AG09309 (cell line): Measurements from ENCODE around the gene GPHN.

ENCODE experiments used
- DNase-seq: peaks from one replicate; pipeline ENCODE4 v3.0.0-alpha.2; 2010; ENCODE audit warnings: low read depth
- H3K4me3 ChIP-seq: 2 replicates; pipeline ENCODE4 v1.5.1; 2011; ENCODE audit warnings: mild to moderate bottlenecking, low read depth, low read length, moderate library complexity; ENCODE audit not compliant: control insufficient read depth
- TF ChIP-seq, protein P1 (sequence below): IDR thresholded peaks from 2 replicates; pipeline ENCODE4 v1.5.1; 2011; ENCODE audit warnings: mild to moderate bottlenecking, low read depth, low read length, inconsistent platforms; ENCODE audit not compliant: insufficient read depth, control insufficient read depth; ENCODE audit errors: missing control alignments

GPHN gene

DNA sequence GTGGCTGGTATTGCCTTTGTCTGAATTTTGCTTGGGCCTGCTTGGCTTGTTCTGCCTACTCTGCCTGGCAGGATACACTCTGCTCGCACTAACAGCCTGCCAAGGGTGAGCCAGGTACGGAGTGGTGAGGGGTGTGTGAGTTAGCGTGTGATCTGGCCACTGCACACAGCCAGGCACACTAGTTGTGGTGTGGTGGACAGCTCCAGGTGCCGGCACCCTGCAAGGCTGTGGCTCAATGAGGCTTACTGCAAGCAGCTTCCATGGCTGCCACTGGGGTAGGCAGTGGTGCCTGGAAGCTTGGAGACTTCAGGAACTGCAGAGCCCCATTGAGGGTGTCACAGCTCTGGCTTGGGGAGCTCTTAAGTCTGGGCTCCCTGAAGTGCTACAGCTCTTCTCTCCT is 87.4 kb downstream of the GPHN start:
- no peak overlapping the region for H3K4me3 ChIP-seq
- TF ChIP-seq, protein P1, sequence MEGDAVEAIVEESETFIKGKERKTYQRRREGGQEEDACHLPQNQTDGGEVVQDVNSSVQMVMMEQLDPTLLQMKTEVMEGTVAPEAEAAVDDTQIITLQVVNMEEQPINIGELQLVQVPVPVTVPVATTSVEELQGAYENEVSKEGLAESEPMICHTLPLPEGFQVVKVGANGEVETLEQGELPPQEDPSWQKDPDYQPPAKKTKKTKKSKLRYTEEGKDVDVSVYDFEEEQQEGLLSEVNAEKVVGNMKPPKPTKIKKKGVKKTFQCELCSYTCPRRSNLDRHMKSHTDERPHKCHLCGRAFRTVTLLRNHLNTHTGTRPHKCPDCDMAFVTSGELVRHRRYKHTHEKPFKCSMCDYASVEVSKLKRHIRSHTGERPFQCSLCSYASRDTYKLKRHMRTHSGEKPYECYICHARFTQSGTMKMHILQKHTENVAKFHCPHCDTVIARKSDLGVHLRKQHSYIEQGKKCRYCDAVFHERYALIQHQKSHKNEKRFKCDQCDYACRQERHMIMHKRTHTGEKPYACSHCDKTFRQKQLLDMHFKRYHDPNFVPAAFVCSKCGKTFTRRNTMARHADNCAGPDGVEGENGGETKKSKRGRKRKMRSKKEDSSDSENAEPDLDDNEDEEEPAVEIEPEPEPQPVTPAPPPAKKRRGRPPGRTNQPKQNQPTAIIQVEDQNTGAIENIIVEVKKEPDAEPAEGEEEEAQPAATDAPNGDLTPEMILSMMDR = no peak
- DNase-seq = no peak

GRCh38 chr14:66596241-66596985 is 88.5 kb downstream of the GPHN start:
- no peak overlapping the region for H3K4me3 ChIP-seq
- TF ChIP-seq, protein P1 = no peak
- DNase-seq = no peak

DNA sequence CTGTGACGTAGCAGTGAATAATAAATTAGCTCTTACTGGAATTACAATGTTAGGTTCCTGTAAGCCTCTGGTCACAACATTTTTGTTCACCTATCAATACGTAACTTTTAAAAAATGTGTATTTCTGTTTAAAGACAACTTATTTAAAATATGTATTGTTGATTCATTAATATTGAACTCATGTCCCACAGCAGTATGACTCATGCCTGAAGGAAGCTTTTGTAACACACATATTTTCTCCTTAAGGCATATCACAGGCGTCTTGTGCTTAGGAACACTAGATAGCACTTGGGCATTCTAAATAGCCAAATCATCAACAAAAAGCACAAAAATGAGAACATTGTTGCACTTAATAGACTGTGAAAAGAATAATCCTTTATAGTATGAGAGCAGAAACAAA is 92.5 kb downstream of the GPHN start:
- TF ChIP-seq, protein P1 = no peak
- H3K4me3 ChIP-seq = no peak overlapping the region
- no peak for DNase-seq

GRCh38 chr14:66601932-66602578 is 94.1 kb downstream of the GPHN start:
- TF ChIP-seq, protein P1 = no peak
- DNase-seq = no peak
- H3K4me3 ChIP-seq = no peak overlapping the region

- TF ChIP-seq, protein P1 = no peak
- H3K4me3 ChIP-seq = no peak overlapping the region
- DNase-seq = no peak
These were observed 96.0 kb downstream of the GPHN start for GRCh38 chr14:66603945-66604344.

DNA sequence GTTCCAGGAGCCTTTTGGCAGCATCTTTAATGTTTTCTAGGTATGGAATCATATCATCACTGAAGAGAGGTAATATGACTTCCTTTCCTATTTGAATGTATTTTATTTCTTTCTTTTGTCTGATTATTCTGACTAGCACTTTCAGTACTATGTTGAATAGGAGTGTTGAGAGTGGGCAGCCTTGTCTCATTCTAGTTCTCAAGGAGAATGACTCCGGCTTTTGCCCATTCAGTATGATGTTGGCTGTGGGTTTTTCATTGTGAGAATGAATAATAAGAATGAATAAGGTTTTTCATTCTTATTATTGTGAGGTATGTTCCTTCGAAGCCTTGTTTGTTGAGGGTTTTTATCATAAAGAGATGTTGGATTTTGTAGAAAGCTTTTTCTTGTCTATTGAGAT is 98.9 kb downstream of the GPHN start:
- TF ChIP-seq, protein P1 = no peak
- no peak overlapping the region for H3K4me3 ChIP-seq
- no peak for DNase-seq
